Keratinocyte (primary cell): ENCODE measurements around the gene NR5A1.

Experiments used
- CTCF ChIP-seq, 3 experiments: IDR thresholded peaks in 1 of 3; conservative IDR thresholded peaks in 1 of 3; optimal IDR thresholded peaks in 1 of 3; 2 replicates in 2 of 3; 3 replicates in 1 of 3; pipeline versions ENCODE3 to v1.5.1; 2011; ENCODE audit warnings: low read length in 3 of 3, mild to moderate bottlenecking in 3 of 3, moderate library complexity in 2 of 3, control low read depth in 1 of 3, inconsistent platforms in 1 of 3; ENCODE audit not compliant: insufficient read depth in 2 of 3; ENCODE audit errors: extremely low read depth in 1 of 3
- EZH2 ChIP-seq: IDR thresholded peaks from one replicate; pipeline ENCODE4 v1.6.1; 2012; ENCODE audit warnings: inconsistent platforms, mild to moderate bottlenecking, low read length, moderate library complexity

GRCh38 chr9:124447297-124447661, 59.9 kb downstream of the NR5A1 start:
- no peak for TF ChIP-seq CTCF (optimal IDR thresholded peaks at IDR 0.05 in 1 of 3, IDR thresholded peaks at IDR 0.05 in 1 of 3, conservative IDR thresholded peaks at IDR 0.05 in 1 of 3; ENCODE audit: extremely low read depth in 1 of 3, insufficient read depth in 2 of 3, low read length in 3 of 3)
- TF ChIP-seq EZH2: no peak
